Mucosa of descending colon (tissue), 3 donors: ENCODE results near the gene RIF1. TPM values are rescaled to one million over a fixed set of nuclear protein-coding genes. Genes with fewer than 3 reads are reported as not detected.

Experiments used
- ATAC-seq: fragments of 200-7000 bp; cut with Tn5 transposase; one replicate; pipeline ENCODE4 v1.9.1; 2020; ENCODE audit warnings: mild to moderate bottlenecking, moderate library complexity
- DNase-seq, 3 donors: peaks; one replicate each; pipeline ENCODE4 v3.0.0-alpha.2; 2020
- H3K36me3 ChIP-seq: fragments of 200-600 bp; one replicate; pipeline ENCODE4 v1.8.0; 2021; ENCODE audit warnings: low read depth, mild to moderate bottlenecking
- H3K4me1 ChIP-seq: fragments of 200-600 bp; one replicate; pipeline ENCODE4 v1.8.0; 2021; ENCODE audit warnings: low read depth, mild to moderate bottlenecking
- H3K4me3 ChIP-seq: fragments of 200-600 bp; one replicate; pipeline ENCODE4 v1.8.0; 2021; ENCODE audit warnings: mild to moderate bottlenecking
- H3K9me3 ChIP-seq: fragments of 200-600 bp; one replicate; pipeline ENCODE4 v1.8.0; 2021; ENCODE audit warnings: mild to moderate bottlenecking
- intact Hi-C, 2 donors: fragments of 100-400 bp; cut with DNase I in 1 of 2; cut with micrococcal nuclease in 1 of 2; formaldehyde crosslinking; loops; one replicate each; pipeline versions ENCODE4 v1.11.0 to v1.11.1; 2022; cut with DNase I, micrococcal nuclease
- microRNA-seq: library from miRNA; unstranded; fragments of <30 nt; microRNA quantifications from one replicate; pipeline ENCODE4, GENCODE V29; 2019
- total RNA-seq, 3 donors: library from RNA; stranded (reverse); fragmentation: NEBNext Ultra II Directional in 2 of 3; extraction: Animal tissue kit (Norgen Biotek cat#: 25700) in 2 of 3; gene quantifications; one replicate each; pipeline versions ENCODE4 v1.2.1 to v1.2.4, GENCODE V29; 2021 to 2023
- TF ChIP-seq, protein P1 (sequence below): fragments of 200-600 bp; IDR thresholded peaks from one replicate; pipeline ENCODE4 v1.8.0; 2022; ENCODE audit warnings: antibody characterized with exemption, mild to moderate bottlenecking
- donor health status: DM: no; HTN: no; CAD: no; lungs with moderate emphysema.
- donor health status: DM: no; HTN: no; CAD: no.
- donor health status: DM: no; HTN: yes; CAD: no.

RIF1 gene
- total RNA-seq, 3 donors from 2014 or later = 25.7 to 42.5 (median 32.9) TPM

DNA sequence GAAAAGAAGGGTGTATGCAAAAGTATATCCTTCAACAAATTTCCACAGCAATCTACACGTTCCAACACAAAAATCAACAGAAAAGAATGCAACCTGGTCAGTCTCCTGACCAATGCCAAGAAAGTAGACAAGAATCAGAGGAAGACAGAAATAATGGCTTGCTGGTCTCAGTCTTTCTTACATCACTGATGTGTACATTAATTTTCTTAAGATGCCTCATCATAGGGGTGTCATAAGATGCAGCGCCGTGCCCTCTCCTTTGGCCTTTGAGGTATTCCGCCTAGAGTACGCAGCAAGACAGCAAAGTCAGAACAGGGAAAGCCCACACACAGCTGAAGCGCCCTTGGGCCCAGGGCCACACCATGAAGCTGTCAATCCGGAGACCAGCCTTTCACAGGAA lies 112.9 kb downstream of the RIF1 start:
- intact Hi-C loops = no loop called here

DNA sequence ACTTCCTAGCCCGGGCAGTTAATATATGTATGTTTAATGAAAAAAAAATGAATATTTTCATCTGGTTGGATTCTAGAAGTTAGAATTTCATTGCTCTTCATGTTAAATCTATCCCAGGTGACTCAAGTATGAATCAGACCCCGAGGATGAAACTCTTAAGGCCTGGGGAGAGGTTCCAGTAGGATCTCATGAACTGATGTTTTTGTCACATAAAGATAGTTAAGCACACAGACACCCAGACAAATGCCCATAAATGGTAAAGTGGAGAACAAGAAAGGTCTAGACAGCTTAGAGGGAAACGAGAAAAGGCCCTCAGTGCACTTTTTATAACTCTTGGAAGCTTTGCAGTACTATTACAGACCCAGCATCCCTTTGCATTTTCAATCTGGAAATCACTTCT lies 114.1 kb downstream of the RIF1 start:
- no peaks in the 10 kb centered on the region for H3K36me3 ChIP-seq

More for the DNA sequence above, 112.9 kb downstream of the RIF1 start:
- TF ChIP-seq, protein P1, sequence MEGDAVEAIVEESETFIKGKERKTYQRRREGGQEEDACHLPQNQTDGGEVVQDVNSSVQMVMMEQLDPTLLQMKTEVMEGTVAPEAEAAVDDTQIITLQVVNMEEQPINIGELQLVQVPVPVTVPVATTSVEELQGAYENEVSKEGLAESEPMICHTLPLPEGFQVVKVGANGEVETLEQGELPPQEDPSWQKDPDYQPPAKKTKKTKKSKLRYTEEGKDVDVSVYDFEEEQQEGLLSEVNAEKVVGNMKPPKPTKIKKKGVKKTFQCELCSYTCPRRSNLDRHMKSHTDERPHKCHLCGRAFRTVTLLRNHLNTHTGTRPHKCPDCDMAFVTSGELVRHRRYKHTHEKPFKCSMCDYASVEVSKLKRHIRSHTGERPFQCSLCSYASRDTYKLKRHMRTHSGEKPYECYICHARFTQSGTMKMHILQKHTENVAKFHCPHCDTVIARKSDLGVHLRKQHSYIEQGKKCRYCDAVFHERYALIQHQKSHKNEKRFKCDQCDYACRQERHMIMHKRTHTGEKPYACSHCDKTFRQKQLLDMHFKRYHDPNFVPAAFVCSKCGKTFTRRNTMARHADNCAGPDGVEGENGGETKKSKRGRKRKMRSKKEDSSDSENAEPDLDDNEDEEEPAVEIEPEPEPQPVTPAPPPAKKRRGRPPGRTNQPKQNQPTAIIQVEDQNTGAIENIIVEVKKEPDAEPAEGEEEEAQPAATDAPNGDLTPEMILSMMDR = no peak
- Histone ChIP-seq H3K4me1 (no peaks in the 10 kb centered on the region), H3K9me3 (no peaks in the 10 kb centered on the region), H3K4me3 (no peak overlapping the region), H3K36me3 (no peaks in the 10 kb centered on the region)
- DNase-seq = no peak
- no peak for ATAC-seq

DNA sequence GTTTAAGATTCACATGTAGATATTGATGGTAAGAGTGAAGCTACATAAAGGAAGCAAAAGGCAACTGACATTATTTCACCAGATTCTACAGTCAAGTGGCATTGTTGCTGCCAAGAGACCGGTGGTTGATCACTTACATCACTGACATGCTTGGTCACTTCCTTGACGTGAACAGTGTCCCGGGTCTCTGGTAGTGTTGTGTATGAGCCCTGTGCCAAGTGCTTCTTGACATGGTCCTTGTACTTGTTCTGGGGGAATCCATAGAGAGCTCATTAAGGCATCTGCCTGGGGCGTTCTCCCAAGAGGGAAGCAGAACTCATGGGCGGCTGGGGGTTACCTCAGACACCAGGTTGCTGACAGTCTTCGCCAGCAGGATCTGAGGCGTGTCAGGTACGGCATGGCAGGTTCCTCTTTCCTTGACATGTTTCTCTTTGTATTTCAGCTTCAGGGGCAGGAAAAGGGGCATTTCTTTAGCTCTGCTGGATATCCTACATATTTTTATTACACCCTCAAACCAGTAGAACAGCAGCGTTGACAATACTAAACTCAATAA lies 116.2 kb downstream of the RIF1 start:
- ATAC-seq = no peak
- Histone ChIP-seq H3K9me3 (no peaks in the 10 kb centered on the region), H3K4me1 (no peaks in the 10 kb centered on the region), H3K36me3 (no peaks in the 10 kb centered on the region), H3K4me3 (no peak overlapping the region)
- intact Hi-C loops = no loop called here
- TF ChIP-seq, protein P1 = no peak
- no peak for DNase-seq

More for the DNA sequence above, 114.1 kb downstream of the RIF1 start:
- intact Hi-C loops = no loop called here
- DNase-seq = no peak
- Histone ChIP-seq H3K4me1 (no peaks in the 10 kb centered on the region), H3K9me3 (no peaks in the 10 kb centered on the region), H3K4me3 (no peak overlapping the region)
- no peak for ATAC-seq
- TF ChIP-seq, protein P1 = no peak

DNA sequence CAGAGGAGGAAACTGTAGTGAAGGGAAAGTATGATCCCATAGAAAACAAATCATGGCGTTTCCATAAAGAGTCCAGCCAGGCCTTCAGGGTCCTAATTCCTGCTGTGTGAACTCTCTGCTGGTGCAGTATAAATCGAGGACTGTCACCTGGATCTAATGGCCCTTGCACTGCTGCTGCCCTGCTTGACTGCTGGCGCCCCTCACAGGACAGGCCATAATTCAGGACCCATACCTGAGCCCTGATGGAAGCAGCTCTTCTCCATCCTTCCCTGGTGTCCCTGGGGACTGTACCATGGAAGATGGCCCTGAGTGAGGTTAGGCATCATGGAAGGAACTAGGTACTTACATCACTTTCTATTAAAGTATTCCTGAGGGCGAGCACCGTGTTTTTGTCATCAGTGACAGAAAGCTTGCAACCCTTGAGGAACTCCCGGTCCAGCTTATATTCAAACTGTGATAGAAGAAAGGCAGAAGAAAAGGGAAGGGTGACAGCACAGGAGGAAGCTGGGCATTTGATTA lies 116.9 kb downstream of the RIF1 start:
- DNase-seq = no peak
- Histone ChIP-seq H3K36me3 (no peaks in the 10 kb centered on the region), H3K9me3 (no peaks in the 10 kb centered on the region), H3K4me1 (no peaks in the 10 kb centered on the region), H3K4me3 (no peak overlapping the region)
- intact Hi-C loops = no loop called here
- no peak for ATAC-seq
- TF ChIP-seq, protein P1 = no peak

Small RNA genes within 50 kb of the gene (microRNA-seq; reads per million reads assigned to microRNA genes)
- gene MIR4773-1 = not detected
- gene MIR4773-2 = not detected

Other genes starting within 250 kb of the RIF1 start
- 1 to 10 TPM; 4.1 to 7.5 (median 5.0) TPM for gene RBM43, start 148.0 kb upstream of the RIF1 start, total RNA-seq
- 10 to 100 TPM; 15.0 to 22.6 (median 20.8) TPM for gene NMI, start 120.2 kb upstream of the RIF1 start, total RNA-seq
- 1 to 10 TPM in 2 of 3 donors, not detected in 1; 1.1 to 2.3 TPM for gene TNFAIP6, start 52.3 kb upstream of the RIF1 start, total RNA-seq